ENCODE data around the gene NASP. TPM values are rescaled to one million over a fixed set of nuclear protein-coding genes. Genes with fewer than 3 reads are reported as not detected.

Gene NASP, protein sequence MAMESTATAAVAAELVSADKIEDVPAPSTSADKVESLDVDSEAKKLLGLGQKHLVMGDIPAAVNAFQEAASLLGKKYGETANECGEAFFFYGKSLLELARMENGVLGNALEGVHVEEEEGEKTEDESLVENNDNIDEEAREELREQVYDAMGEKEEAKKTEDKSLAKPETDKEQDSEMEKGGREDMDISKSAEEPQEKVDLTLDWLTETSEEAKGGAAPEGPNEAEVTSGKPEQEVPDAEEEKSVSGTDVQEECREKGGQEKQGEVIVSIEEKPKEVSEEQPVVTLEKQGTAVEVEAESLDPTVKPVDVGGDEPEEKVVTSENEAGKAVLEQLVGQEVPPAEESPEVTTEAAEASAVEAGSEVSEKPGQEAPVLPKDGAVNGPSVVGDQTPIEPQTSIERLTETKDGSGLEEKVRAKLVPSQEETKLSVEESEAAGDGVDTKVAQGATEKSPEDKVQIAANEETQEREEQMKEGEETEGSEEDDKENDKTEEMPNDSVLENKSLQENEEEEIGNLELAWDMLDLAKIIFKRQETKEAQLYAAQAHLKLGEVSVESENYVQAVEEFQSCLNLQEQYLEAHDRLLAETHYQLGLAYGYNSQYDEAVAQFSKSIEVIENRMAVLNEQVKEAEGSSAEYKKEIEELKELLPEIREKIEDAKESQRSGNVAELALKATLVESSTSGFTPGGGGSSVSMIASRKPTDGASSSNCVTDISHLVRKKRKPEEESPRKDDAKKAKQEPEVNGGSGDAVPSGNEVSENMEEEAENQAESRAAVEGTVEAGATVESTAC
- 66.8 TPM for total RNA-seq

DNA sequence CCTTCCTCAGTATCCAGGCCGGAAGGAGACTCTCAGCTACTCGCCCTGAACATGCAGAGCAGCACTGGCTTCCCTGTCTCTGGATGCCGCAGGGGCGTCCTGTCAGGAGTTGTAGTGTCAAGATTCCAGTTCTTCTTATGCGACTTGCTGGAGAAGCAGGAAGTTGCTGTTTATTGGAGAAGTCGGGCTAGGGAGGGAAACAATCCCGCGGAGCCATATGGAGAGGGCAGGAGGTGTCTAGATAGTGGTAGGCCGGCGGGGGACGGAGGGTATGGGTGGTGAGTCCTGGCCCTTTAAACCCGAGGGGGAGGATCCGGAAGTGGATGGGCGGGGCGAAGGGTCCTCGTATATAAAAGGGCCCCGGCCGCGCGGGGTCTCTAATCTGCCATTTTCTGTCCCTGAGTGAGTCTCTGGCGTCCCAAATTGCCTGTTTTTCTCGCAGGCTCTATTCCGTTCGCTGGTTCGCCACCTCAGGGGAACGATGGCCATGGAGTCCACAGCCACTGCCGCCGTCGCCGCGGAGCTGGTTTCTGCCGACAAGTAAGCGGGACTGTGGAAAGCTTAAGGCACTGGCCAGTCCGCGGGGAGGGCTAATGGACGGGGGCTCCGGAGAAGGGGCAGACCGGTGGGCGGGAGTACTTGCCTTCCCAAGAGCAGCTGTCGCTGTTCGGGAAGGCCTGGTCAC is at the start of gene NASP:
TSS of gene NASP (plus strand) at position 376 of the 685 bp plus-strand sequence. CDS start at position 482, 106 bp downstream.
- ATAC-seq = peak; percentile 93

DNA sequence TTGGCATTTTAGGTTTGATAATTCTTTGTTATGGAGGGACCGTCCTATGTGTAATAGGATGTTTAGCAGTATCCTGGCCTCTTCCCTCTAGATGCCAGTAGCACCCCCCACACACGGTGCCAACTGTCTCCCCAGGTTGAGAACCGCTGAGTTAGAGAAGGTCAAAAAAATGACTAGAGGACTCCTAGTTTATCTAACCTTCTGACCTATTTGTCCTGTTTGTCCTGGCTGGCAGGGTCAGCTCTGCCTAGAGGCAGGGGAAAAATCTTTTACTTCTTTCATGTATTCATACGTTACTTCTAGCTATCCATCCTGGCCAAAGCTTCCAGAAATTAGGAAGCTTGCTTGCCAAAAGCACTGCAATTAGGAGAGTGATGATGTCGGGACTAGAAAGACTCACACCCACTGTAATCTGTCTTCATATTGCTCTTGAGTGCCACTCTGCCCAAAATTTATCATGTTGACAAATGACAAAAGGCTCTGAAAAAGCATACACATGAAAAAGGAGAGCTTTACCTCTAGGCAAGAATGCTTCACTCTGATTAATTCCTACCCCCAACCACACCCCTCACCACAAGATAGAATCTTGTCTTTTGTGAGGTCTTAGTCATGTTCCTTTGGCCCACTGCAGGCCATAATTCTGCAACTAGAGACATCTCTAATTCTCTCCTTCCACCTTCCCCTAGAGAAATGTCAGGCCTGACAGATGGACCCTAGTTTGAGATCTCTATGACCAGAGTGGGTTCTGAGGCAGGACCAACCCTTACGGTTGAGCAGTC is 47.7 kb upstream of the NASP start:
- intact Hi-C loops (cut with DNase I) = no loop called here
- DNase-seq (ENCODE audit: low spot score) = no peak
- ATAC-seq = no peak

More for the DNA sequence above, at the start of gene NASP:
- DNase-seq (ENCODE audit: low spot score) = peak; percentile 93
- intact Hi-C loops (cut with DNase I) = no loop called here

DNA sequence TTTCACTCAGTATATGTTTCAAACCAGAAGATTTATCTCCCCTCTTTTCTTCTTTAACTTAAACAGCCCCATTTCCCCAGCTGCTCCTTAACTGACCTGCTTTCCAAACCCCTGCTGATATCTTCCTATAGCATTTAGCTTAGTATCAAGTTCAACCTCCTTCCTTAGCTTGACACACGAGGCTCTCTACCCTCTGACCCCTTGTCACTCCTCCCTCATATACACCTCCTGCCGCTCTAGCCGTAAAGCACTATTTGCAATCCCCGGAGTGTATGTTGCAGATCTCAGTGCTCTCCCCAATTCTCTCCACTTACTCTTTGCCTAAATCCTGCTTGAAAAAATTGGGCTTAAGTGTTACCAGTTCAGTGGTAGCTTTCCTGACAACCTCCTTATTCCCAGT is 47.0 kb upstream of the NASP start:
- intact Hi-C loops (cut with DNase I) = no loop called here

DNA sequence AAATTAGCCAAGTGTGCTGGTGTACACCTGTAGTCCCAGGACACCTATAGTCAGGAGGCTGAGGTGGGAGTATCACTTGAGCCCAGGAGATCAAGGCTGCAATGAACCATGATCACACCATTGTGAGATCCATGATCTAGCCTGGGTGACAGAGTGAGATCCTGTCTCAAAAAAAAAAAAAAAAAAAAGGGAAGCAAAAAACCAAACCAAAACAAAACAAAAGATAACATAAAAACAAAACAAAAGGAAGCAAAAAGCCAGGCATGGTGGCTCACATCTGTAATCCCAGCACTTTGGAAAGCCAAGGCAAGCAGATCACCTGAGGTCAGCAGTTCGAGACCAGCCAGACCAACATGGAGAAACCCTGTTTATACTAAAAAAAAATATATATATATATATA is 42.6 kb upstream of the NASP start:
- DNase-seq (ENCODE audit: low spot score) (no peak), ATAC-seq (no peak)
- intact Hi-C loops (cut with DNase I) = no loop called here

More for the DNA sequence above, 47.0 kb upstream of the NASP start:
- ATAC-seq (no peak), DNase-seq (ENCODE audit: low spot score) (no peak)

DNA sequence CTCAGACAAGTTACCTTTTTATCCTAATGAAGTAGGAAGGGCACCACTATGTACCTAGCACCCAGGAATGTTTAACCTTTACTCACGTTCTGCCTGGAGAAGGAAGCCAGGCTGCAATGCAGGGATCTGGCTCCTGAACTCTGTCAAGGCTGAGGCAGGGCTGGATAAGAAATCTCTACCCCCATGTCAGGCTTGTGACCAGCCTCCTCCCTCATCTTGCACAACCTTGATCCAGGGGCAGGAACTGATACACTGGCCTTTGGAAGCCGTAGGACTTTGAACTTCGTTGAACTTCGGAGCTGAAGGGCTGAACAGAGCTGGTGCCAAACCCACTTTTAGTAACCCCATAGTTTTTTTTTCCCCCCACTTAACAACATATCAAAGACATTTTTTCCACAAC is 41.2 kb upstream of the NASP start:
- intact Hi-C loops (cut with DNase I) = no loop called here
- no peak for ATAC-seq
- no peak for DNase-seq (ENCODE audit: low spot score)

DNA sequence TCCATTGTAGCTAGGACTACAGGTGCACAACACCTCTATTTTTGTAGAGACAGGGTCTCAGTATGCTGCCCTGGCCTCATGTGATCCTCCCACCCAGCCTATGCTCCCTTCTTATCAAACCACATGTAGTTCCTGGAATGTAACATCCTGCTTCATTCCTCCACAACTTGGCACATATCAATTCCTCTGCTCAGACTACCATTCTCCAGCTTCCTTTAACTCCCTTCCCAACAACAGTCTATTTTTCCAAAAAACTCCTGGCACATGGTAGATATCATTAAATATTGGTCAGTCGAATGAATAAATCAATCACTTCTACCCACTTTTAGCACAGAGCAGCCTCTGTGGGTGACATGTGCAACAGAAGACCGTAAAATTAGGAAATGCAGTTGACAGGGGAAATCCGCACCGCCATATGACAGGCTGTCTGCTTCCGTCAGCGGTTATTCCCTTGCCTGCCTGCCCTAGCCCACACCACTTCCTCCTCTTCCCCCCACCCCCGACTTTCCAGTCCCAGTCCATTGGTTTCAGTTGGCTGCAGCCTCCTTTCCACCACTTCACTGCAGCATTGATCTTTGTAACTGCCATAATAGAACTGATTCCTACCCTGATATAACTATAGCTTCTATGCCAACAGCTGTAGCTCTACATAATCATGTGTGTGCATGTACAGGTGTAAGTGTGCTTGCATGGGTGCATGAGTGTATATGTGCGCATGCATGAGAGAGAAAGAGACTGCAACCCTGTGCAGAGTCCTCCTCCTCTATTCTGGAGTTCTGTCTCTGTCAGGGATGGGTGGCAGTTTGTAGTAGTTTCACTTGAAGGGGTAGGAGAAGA is 40.0 kb upstream of the NASP start:
- intact Hi-C loops (cut with DNase I) = no loop called here
- ATAC-seq = peak; percentile 87
- DNase-seq (ENCODE audit: low spot score) = peak; percentile 64

DNA sequence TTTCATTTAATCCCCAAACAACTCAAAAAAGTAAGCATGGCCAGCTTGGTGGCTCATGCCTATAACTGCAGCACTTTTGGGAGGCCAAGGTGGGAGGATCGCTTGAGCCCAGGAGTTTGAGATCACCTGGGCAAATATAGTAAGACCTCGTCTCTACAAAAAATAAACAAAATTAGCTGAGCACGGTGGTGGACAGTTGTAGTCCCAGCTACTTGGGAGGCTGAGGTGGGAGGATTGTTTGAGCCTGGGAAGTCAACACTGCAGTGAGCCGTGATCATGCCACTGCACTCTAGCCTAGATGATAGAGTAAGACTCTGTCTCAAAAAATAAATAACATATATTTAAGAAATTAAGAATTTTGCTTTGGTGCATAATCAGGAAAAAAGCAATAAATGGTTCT is 39.3 kb upstream of the NASP start:
- DNase-seq (ENCODE audit: low spot score) (no peak), ATAC-seq (no peak)
- intact Hi-C loops (cut with DNase I) = no loop called here

DNA sequence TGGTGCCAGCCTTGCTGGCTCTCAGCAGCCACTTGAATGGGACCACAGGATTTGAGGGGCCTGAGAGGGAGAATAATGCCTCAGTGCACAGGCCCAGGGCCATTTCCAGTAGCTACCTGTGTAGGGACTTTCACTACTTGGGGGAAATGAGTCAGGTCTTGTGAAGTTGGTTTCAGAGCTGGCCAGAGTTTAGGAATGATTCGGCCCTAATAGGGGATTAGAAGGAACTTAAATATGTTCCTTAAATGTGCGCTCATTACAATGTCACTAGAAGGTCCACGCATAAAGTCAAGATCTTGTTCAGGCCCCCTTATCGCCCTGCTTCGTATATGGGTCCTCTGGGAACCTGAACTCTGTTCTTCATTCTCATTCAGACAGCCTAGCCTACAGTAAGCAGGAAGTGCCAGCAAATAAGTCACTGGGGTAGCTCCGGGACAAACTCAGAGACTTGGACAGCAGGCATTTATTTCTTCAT is 38.8 kb upstream of the NASP start:
- DNase-seq (ENCODE audit: low spot score) = no peak
- ATAC-seq = no peak
- intact Hi-C loops (cut with DNase I) = no loop called here

DNA sequence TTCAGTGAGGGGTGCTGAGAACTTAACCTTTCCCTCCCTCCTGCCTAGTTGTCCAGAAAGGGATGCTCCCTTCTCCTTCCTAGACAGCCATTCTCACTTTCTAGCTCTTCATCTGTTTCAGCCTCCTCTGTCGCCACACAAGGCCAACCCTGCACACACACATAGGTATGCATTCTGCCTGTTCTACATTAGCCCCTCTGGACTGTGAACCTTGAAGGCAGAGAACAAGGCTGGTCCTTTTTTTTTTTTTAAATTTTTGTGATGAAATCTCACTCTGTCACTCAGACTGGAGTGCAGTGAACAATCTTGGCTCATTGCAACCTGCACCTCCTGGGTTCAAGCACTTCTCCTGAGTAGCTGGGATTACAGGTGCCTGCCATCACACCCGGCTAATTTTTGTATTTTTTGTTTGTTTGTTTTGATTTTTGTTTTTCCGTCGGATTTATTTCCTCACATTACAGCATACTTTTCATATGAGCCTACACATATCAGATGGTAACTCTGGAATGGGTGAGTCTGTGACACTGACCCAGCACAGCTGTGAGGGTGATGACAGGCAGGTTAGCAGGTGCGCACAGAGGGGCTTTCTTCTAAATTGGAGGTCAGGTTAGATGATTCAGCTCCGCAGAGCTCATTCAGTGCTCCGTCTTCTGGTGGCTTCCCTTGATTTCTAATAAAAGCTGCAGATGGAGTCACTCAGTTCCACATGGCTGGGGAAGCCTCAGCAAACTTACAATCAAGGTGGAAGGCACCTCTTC is 38.1 kb upstream of the NASP start:
- no peak for ATAC-seq
- intact Hi-C loops (cut with DNase I) = no loop called here
- no peak for DNase-seq (ENCODE audit: low spot score)

DNA sequence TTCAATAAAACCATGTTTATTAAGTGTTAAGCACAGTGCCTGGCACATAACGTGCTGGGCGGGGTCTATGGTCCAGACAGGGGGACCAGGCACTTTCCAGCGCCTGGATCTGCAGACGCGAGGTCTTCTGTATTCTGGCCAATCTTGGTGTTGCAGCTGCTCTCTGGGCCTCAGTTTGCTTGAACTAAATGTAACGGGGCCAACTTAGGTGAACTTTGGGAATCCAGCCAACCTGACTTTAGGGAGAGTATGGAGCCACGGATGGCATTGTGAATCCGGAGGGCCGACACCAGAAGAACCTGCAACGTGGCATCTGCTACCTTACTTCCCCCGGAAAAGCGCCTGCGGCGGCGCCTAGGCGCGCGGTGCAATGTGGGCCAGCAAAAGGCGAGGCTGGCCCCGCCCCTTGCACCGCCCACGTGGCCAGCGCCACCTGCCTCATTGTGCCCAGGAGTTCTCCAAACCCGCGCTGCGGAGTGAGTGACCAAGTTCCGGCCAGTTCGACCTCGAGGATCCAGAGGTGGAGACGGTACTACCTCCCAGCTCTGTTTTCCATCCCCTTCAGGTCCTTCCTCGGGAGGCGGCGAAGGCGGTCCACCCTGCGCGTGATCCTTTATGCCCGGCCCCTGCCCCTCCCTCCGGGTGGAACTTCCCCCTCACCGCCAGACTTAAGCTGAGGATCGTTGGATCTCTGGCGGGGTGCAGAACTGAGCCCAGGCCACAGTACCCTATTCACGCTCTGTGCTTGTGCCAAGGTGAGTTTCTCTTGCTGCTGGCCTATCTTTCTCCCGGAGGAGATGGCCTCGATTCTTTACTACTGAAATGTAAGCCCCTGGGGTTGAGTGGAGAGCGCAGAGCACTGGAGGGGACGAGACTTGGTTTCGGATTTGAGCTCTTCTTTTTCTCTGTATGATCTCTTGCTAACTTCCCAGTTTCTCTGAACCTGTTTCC is 33.2 kb upstream of the NASP start, which contains the start of gene AKR1A1:
TSS of gene AKR1A1 (plus strand) at position 426 of the 951 bp plus-strand sequence. CDS start 10,969 bp downstream, outside the sequence.
- ATAC-seq (peak; percentile 99), DNase-seq (ENCODE audit: low spot score) (peak; percentile 92)
- intact Hi-C loops (cut with DNase I) = no loop called here

DNA sequence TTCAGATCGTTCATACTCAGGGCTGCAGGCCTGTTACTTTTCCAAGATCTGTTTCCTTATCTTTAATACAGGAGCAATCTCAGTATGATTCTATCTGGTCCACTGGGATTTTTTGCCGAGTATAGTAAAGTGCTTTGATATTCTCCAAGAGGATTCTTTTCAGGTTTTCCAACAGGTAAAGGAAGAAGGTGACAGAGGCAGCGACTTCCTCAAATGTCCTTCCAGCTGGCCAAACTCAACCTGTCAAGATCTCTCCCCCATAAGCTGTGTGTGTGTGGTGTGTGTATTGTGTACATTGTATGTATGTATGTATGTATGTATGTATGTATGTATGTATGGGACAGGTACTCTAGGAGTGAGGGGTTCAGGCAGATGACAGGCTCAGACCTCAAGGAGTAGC is 32.2 kb upstream of the NASP start:
- DNase-seq (ENCODE audit: low spot score) = no peak
- intact Hi-C loops (cut with DNase I) = no loop called here
- no peak for ATAC-seq

DNA sequence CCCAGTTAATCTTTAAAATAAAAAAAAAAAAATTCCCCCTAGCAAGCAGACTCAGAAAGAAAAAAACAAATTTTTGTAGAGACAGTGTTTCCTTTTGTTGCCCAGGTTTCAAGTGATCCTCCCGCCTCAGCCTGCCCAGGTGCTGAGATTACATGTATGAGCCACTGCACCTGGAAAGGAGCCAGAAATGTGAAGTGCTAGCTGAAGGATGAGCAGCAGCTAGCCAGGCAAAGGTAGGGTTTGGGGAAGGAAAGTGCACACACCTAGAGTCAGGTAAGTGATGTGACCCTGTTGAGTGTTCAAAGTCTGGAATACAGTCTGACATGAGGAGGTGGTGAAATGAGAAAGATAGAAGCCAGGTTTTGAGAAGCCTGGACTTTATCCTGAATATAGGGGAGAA is 31.5 kb upstream of the NASP start:
- intact Hi-C loops (cut with DNase I) = no loop called here
- DNase-seq (ENCODE audit: low spot score) (no peak), ATAC-seq (no peak)

DNA sequence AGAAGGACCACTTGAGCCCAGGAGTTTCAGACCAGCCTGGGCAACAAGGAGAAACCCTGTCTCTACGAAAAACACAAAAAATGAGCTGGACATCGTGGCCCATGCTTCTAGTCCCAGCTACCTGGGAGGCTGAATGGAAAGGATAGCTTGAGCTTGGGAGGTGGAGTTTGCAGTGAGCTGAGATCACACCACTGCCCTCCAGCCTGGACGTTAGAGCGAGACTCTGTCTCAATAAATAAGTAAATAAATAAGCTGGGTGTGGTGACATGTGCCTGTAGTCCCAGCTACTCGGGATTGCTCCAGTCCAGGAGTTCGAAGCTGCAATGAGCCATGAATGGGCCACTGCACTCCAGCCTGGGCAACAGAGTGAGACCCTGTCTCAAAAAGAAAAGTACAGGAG is 29.6 kb upstream of the NASP start:
- intact Hi-C loops (cut with DNase I) = no loop called here
- DNase-seq (ENCODE audit: low spot score) = no peak
- no peak for ATAC-seq

DNA sequence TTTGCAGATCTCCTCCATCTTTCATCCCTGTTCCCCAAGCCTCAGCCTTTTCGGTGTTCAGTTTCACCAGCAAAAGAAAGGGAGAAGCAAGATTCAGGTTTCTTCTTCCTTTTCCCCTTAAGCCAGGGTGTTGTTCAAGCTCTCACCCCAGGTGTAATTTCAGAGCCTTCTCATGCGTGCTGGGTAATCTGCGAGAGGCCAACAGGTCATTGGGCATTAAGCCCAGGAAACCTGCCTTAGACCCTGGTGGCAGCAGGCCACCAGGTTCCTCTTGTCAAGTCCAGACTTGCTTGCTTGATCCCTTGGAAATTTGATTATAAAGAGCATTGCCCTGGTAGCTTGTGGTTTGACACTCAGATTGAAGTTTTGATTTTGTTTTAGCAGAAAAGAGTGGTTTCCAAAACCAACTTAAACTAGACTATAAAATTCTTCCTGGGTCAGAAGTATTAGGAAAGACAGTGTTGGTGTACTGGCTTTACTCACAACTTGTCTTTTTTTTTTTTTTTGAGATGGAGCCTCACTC is 26.4 kb upstream of the NASP start:
- DNase-seq (ENCODE audit: low spot score) (no peak), ATAC-seq (peak; percentile 39)
- intact Hi-C loops (cut with DNase I) = no loop called here

DNA sequence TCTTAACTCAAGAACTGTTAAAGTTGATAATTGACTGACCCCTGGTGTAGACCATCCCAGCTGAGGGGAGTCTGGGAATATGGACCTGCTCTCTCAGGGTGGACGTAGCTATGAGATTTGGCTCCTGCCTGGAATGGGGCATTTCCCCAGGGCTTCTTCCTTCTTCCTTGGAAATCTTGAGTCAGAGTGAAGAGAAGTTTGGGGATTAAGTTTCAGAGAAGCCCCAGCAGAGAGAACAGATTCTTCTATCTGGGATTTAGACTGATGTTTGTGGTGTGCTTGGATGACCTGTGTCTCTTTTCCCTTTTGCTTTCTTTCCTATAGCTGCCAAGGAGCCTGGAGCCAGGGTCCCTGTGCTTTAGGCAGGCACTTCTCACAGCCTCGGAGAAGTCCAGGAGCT is 20.0 kb upstream of the NASP start:
- DNase-seq (ENCODE audit: low spot score) = no peak
- intact Hi-C loops (cut with DNase I) = loop anchor here (10.0 kb wide), 1 partner anchor 49 kb away; no protein-coding TSS in a partner anchor
- peak; percentile 69 for ATAC-seq

DNA sequence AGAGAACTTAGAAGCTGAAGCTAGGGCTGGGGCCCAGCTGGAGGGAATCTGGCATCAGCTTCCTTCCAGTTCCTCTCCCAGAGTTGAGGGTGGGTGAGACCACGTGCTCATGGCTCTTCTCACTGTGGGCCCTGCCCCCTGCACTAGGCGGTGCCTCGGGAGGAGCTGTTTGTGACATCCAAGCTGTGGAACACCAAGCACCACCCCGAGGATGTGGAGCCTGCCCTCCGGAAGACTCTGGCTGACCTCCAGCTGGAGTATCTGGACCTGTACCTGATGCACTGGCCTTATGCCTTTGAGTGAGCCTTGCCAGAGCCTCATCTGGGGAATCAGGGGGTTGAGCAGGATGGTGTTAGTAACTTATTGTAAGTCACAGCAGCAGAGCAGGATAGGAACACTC is 17.1 kb upstream of the NASP start:
- DNase-seq (ENCODE audit: low spot score) (peak; percentile 67), ATAC-seq (peak; percentile 57)
- intact Hi-C loops (cut with DNase I) = loop anchor here (5.0 to 10.0 kb wide), 2 partner anchors 52 to 204 kb away; no protein-coding TSS in a partner anchor
